ENCODE results near the gene C2orf49.

- no peak for TF ChIP-seq CTCF (IDR thresholded peaks at IDR 0.05; ENCODE audit: insufficient read depth, low read depth, low read length)
- no peak for TF ChIP-seq EZH2 (IDR thresholded peaks at IDR 0.05; ENCODE audit: insufficient read depth, low read length)
Observed at GRCh38 chr2:105325389-105325963, 11.9 kb upstream of the C2orf49 start.
